Effector CD4-positive, alpha-beta T cell (primary cell): ENCODE measurements around the gene ZSCAN25.
"Not testable (repeated sequence)": the region's sequence is repeated elsewhere in the genome, so short reads cannot be mapped to it uniquely, and the experiment has no call there.

Experiments
- DNase-seq: peaks from one replicate; pipeline ENCODE4 v3.0.0-alpha.2; 2020
- total RNA-seq: gene quantifications from one replicate; lab custom pipeline; 2026; lab: John Stamatoyannopoulos, UW

The ZSCAN25 gene
- total RNA-seq: 60.8 reads per million, percentile 72 among the genes with 10 or more reads in this experiment

DNA sequence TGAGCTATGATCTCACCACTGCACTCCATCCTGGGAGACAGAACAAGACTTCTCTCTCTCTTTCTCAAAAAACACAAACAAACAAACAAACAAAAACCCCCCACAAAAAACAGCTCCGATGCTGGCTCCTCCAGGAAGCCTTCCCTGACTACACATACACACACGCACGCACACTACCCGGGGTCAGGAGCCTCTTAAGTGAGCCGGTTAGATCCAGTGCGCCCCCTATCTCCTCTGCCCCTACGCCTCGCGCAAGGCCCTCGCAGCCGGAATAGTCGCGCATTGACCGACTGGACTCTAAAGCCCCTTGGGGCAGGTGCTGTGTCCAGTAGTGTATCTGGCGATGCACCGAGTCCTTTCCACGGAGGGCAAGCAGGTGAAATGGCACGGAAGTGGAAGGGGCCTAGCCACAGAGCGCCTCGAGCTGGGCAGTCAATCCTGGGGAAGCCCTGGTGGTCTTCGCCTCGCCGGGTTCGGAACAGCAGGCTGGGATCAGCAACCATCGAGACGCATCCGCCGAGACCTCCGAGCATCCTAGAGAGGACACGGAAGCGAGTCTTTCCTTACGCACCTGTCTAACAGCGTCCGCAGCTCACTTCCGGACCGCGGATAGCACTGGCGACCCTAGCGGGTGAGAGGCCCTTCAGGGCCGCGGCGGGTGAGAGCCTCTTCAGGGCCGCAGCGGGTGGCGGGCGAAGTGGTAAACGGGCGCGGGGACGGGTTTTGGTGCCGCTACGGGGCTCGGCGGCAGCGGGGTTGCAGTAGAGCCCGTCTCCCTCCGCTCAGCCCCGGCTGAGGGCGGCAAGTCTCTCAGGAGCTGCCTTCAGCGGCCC lies at the start of gene ZSCAN25:
ZSCAN25 (plus strand) TSS at position 588 of the 833 bp plus-strand sequence. CDS start 2,661 bp downstream, outside the sequence.
- DNase-seq: peak; percentile 79

DNA sequence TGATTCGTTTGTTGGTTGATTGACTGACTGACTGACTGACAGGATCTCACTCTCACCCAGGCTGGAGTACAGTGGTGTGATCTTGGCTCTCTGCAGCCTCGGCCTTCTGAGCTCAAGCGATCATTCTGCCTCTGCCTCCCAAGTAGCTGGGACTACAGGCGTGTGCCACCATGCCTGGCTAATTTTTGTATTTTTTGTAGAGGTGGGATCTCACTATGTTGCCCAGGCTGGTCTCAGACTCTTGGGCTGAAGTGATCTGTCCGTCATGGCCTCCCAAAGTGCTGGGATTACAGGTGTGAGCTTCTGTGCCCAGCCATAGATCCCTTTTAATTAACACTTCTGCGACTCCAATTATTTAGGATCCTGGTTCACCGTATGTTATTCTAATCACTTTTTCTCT lies 48.0 kb upstream of the ZSCAN25 start:
- DNase-seq: not testable (repeated sequence)

DNA sequence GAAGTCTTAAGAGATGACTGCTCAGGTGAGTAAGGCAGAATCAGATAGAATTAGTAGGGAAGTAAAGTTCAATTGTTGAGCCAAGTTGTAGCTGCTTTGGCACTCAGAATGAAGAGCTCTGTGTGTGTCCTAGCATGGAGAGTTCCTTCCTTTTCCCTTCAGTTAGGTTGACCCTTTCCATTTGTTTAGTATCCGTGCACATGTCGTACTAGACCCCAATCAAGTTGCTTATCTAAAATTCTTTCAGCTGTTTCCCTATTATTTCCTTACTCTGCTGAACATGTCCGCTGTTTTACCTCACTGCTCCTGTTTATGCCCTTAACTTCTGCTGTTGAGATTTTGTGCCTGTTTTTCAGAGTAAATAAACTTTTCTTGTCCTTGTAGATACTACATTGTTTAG lies 45.0 kb upstream of the ZSCAN25 start:
- no peak for DNase-seq

DNA sequence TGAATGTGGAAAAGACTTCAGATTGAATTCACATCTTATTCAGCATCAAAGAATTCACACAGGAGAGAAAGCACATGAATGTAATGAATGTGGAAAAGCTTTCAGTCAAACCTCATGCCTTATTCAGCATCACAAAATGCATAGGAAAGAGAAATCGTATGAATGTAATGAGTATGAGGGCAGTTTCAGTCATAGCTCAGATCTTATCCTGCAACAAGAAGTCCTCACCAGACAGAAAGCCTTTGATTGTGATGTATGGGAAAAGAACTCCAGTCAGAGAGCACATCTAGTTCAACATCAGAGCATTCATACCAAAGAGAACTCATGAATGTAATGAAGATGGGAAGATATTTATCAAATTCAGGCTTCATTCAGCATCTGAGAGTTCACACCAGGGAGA lies 43.5 kb upstream of the ZSCAN25 start:
- no peak for DNase-seq

DNA sequence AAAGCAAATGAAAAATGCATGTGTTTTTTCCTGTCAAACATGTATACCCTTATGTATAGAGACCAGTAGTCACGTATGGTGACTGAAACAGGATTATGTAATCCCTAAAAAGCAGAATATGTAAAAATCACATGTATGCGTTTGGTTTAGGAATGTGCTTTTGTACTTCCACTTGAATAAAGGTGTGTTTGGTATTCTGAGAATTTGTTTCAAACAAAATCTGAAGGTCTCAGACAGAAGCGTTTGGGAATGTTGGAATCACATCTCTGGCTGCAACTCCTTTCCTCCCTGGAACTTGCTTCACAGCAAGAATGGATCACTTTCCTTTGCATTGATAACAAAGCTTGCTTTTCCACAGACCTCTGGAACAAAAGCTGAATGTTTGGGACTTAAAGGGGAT lies 40.5 kb upstream of the ZSCAN25 start:
- no peak for DNase-seq

DNA sequence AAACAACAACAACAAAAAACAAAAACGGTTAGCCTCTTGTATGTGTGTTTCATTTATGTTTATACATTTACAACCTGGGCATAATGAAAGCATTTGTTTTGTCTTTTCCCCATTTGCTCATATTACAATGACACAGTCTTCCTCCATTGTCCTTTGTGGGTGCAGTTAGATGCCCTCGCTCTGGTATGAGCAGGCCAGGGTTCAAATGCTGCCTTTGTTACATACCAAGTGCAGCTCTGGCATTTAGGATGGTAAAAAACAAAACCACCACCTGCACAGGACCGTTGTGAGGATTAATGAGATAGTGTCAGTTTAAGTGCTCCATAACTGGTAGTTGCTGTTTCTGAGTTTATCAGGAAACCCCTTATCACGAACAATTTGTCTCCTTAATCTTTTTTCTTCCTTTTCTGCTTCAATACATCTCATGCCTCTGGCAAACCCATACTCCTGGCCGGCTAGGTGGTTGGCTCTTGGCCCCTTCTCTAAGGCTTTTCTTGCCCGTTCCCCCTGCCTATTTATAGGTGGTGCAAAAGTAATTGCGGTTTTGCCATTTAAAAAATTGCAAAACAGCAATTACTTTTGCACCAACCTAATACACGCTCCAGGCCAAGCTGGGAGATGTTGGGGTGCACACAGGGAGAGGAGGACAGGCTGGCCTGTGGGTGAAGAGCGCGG lies 37.3 kb upstream of the ZSCAN25 start:
- DNase-seq: no peak

DNA sequence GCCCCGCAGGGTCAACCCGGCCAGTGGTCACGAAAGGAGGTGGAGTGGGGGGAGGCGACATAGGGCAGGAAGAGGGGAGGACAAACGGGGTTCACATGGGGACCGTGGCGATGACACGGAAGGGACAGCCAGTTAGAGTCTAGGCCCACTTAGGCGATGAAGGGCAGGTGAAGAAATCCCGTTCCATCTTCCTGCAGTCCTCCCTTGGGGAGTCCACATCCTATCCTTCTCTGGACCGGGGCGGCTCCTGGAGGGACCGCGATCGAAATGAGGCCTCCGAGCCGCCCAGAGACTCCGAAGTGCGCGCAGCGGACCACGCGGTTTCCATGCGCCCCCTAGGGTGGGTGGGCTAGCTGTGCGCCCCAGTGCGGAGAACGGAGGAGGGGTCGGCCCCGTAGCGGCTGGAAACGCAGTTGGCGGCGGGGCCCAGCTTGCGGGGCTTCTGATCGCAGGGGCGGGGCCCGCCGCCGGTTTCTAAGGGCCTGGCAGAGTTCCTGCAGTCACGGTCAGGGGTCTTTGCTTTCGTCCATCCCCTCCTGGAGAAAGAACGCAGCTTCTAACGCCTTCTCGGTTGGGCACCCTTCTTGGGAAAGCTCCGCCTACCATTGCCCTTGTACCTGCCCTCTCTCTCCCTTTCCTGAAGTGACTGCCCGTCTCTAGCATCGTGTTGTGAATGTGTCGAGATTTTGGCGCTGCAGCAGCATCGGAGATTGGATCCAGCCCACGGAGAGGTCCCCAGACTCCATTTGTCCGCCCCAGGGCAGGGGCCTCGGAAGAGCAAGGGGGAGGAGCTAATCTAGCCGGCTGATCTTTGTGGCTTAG lies 36.6 kb upstream of the ZSCAN25 start:
- DNase-seq: peak; percentile 57

DNA sequence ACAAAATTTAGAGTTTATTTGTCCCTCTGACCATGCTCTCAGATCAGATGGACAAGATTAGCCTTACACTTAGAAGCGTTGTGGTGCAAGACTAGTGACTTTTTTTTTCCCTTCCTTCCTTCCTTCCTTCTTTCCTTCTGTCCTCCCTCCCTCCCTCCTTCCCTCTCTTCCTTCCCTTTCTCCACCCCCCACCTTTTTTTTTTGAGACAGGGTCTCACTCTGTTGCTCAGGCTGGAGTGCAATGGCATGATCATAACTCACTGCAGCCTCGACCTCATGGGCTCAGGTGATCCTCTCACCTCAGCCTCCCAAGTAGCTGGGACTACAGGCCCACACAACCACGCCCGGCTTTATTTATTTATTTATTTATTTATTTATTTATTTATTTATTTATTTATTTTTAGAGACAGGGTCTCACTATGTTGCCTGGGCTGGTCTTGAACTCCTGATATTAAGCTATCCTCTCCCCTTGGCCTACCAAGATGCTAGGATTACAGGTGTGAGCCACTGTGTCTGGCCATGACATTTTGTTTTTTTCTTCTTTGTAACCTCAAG lies 35.9 kb upstream of the ZSCAN25 start:
- not testable (repeated sequence) for DNase-seq

DNA sequence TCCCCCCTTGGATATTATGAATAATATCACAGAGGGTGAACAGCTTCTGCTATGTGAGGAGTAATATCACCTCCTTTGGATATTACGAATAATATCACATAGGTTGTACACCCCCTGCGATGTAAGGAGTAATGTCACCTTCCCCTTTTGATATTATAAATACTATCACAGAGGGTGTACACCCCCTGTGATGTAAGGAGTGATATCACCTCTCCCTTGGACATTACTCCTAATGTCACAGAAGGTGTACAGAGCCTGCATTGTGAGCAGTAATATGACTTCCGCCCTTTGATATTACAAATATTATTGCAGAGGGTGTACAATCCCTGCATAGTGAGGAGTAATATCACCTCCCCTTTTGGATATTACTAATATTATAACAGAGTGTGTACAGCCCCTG lies 27.9 kb upstream of the ZSCAN25 start:
- no peak for DNase-seq

DNA sequence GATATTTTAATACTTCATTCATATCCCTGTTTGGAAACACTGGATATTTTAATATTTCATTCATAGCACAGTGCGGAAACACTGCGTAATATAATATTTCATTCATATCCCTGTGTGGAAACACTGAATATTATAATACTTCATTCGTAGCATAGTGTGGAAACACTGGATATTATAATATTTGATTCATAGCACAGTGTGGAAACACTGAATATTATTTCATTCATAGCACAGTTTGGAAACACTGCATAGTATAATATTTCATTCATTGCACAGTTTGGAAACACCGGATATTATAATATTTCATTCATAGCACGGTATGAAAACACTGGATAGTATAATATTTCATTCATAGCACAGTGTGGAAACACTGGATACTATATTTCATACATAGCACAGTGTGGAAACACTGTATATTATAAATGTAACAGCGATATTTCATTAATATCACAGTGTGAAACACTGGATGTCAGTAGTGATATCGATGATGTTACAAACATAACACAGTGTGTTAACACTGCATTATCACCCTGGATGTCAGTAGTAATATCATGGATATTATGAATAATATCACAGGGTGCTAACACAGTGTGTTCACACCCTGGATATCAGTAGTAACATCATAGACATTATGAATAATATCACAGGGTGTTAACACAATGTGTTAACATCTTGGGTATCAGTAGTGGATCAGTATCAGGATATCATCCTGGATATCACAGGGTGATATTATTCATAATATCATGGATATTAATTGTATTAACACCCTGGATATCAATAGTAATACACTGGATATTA lies 21.6 kb upstream of the ZSCAN25 start:
- no peak for DNase-seq

DNA sequence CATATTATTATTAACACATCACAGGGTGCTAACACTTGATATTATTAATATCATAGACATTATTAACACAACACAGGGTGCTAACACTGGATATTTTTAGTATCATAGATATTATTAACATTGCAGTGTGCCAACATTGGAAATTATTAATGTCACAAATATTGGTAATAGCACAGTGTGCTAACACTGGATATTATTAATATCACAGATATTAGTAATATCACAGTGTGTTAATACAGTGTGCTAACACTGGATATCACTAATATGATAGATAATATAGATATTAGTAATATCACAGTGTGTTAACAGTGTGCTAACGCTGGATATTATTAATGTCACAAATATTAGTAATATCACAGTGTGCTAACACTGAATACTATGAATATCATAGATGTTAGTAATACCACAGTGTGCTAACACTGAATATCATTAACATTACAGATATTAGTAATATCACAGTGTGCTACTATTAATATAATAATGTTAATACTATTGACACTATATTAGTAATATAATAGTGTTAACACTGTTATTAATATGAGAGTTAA lies 20.3 kb upstream of the ZSCAN25 start:
- DNase-seq: no peak

DNA sequence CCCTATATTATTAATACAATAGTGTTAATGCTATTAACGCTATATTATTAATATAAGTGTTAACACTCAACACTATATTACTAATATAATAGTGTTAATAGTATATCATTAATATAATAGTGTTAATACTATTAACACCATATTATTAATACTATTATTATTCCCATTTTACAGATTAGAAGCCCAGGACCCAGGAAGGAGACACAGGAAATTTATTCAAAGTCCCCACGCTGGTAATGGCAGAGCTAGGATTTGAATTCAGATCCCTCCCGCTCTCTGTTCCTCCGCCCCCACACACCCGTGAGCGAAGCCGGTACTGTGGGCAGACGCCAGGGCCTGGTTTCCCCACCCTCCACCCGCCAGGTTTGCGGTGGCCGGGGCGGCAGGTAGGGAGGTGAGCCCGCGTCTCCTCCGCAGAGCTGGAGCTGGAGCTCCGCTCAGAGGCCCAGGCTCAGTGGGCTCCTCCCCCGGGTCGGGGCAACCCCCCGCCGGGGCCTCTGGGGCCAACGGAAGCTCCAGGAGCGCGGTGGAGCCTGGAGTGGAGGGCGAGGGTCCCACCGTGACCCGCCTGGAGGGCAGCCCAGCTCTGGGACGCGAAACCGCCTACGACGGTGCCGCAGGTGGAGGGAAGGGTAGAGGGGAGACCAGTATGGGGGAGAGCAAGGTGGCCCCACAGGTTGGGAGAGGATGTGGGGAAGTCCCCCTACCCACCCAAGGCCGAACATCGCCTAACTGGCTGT lies 18.8 kb upstream of the ZSCAN25 start, which contains the start of gene TMEM225B:
TMEM225B (plus strand) TSS at position 506 of the 740 bp plus-strand sequence. CDS start 6,122 bp downstream, outside the sequence.
- DNase-seq: no peak

DNA sequence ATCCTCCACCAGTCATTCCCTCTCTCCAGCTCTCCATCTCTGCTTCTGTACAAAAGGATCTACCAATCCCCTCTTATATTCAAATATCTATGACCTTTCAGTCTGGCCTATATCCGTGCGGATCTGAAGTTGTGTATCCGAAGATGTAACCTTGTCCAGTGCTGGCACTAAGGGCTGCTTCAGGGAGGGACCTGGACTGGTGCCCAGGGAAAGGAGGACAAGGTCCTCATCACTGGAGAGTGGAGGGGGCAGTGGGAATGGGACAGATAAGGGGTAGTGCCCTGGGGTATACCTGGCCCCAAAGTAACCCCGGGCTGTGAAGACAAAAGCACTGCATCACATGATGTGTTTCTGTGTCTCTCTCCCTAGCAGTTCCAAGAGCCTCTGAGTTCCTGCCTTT lies 16.9 kb upstream of the ZSCAN25 start:
- no peak for DNase-seq

DNA sequence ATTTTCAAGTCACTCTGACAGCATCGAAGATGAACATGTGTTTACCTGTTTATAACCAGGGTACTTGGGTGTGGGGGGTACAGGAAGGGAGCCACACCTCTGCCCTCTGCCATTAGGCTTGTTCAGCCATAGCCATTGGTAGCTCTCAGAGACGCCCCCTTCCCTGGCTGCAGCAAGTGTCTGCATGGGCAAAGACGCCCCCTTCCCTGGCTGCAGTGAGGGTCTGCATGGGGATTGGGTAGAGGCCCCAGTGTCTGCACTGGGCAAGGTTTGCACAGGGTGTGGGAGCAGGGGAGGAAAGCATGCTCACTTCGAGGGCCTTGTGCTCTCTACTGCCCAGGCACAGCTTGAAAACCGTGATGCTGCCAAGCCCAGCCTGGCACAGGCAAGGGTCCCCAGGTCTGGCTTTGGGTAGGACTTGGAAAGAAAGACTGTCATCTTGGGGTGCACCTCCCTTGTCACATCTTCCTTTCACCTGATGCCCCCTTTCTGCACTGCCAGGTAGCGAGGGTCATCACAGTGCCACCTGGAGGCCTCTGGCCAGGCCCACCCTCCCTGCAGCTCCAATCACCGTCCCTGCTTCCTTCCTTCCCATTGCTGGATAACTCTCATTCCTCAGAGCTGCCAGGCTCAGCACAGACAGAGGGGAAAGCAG lies 15.0 kb upstream of the ZSCAN25 start:
- DNase-seq: no peak

DNA sequence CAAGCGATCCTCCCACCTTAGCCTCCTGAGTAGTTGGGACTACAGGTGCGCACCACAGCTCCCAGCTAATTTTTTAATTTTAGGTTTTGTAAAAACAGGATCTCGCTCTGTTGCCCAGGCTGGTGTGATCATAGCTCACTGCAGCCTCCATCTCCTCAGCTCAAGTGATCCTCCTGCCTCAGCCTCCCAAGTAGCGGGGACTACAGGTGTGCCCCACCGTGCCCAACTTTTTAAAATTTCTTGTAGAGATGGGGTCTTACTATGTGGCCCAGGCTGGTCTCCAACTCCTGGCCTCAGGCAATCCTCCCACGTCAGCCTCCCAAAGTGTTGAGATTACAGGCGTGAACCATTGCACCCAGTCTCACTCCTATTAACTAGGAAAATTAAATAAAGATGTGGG lies 11.2 kb upstream of the ZSCAN25 start:
- no peak for DNase-seq

DNA sequence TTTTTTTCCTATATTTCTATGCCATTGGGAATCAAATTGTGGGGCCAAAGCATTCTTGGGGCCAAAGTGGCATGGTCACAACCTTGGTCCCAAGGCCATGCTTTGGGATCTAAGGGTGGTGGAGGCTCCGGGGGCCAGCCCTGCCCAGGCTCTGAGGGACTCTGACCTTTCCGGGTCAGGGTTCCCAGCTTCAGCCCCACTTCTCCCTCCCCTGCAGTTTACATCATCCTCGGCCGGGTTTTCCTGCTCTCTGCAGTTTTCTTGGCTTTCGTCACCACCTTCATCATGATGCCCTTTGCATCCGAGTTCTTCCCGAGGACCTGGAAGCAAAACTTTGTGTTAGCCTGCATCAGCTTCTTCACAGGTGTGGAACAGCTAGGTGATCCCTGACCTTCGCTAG lies 10.2 kb upstream of the ZSCAN25 start:
- no peak for DNase-seq

DNA sequence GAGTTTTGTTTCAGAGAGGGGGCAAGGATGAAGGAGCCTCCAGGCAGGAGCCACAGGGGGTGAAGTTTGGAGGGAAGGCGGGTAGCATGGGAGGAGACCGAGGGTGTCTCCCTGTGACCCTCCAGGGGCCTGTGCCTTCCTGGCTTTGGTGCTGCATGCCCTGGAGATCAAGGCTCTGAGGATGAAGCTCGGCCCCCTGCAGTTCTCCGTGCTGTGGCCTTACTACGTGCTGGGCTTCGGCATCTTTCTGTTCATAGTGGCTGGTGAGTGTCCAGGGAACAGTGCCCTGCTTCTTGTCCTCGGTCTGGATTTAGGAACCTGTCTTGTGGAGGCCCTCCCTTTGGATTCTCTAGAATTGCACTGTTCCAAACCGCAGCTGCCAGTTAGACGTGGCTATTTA lies 9.2 kb upstream of the ZSCAN25 start:
- no peak for DNase-seq

DNA sequence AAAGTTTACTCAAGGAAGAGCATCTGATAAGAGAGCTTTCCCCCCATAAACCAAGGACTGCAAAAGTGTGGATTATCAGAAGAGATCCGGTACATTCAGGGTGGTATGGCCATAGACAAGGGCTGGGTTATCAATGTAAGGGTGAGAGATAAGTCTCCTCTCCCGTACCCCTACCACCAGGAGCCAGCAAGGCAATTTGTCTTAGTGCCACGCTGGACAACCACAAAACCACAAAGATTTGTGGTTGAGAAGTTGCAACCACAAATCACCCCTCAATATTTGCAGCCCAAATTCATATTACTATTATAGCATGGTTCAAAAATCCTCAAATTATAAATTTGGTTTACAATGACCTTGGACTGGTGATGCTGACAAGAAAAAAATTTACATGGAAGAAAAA lies 2.3 kb upstream of the ZSCAN25 start:
- no peak for DNase-seq

DNA sequence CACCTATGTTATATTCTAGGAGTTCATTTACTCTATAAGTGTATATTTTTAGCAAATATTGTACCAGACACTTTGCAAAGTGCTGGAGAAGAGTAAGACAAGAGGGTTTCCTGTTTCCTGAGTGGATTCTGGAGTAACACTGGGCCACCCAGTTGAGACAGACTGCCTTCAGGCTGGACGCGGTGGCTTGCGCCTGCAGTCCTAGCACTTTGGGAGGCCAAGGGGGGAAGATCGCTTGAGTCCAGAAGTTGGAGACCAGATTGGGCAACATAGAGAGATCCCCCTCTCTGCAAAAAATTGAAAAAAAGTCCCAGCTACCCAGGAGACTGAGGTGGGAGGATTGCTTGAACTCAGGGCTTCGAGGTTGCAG lies 772 bp upstream of the ZSCAN25 start:
- no peak for DNase-seq

DNA sequence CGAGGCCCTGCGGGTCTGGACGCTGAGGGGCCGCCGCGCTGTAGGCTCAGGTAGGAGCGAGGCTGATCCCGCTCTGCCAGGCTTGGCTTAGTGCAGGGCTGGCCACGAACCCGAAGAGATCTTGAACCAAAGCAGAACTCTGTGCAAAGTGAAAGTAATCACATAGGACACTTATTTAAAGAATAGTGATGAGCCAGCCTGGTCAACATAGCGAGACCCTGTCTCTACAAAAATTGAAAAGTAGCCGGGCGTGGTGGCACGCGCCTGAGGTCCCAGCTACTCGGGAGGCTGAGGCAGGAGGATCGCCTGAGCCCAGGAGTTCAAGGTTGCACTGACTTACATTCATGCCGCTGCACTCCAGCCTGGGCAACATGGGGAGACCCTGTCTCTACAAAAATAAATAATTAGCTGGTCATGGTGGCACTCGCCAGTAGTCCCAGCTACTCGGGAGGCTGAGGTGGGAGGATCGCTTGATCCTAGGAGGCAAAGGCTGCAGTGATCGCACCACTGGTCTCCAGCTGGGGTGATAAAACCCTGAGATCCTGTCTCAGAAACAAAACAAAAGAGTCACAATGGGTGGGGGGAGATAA lies 541 bp downstream of the ZSCAN25 start:
- no peak for DNase-seq
